Trophoblast cell (in vitro differentiated cells and primary cell): Measurements from ENCODE around the gene KLHL2.

ENCODE experiments used
- DNase-seq, 2 donors: peaks; one replicate each; pipeline ENCODE4 v3.0.0-alpha.2; 2016
- H2AFZ ChIP-seq: 2 replicates; pipeline ENCODE4 v1.6.1; 2013; ENCODE audit warnings: low read length, moderate library complexity, mild to moderate bottlenecking; ENCODE audit not compliant: insufficient read depth, poor library complexity
- H2AK5ac ChIP-seq: 2 replicates; pipeline ENCODE4 v1.6.1; 2013; ENCODE audit warnings: mild to moderate bottlenecking, low read length
- H2BK120ac ChIP-seq: 2 replicates; pipeline ENCODE4 v1.6.1; 2013; ENCODE audit warnings: low read length, mild to moderate bottlenecking, moderate library complexity; ENCODE audit not compliant: insufficient read depth, poor library complexity
- H2BK12ac ChIP-seq: 2 replicates; pipeline ENCODE4 v1.6.1; 2013; ENCODE audit warnings: mild to moderate bottlenecking, low read length, moderate library complexity
- H2BK5ac ChIP-seq: 2 replicates; pipeline ENCODE4 v1.6.1; 2013; ENCODE audit warnings: low read length, low read depth, moderate library complexity, mild to moderate bottlenecking; ENCODE audit not compliant: poor library complexity
- H3K14ac ChIP-seq: 2 replicates; pipeline ENCODE4 v1.6.1; 2013; ENCODE audit warnings: mild to moderate bottlenecking, low read length
- H3K18ac ChIP-seq: 2 replicates; pipeline ENCODE4 v1.6.1; 2013; ENCODE audit warnings: mild to moderate bottlenecking, low read length
- H3K23ac ChIP-seq: 2 replicates; pipeline ENCODE4 v1.6.1; 2013; ENCODE audit warnings: low read length
- H3K27ac ChIP-seq: 2 replicates; pipeline ENCODE4 v1.5.1; 2013; ENCODE audit warnings: low read depth, mild to moderate bottlenecking, inconsistent platforms, low read length, moderate library complexity
- H3K27me3 ChIP-seq: 2 replicates; pipeline ENCODE4 v1.6.1; 2013; ENCODE audit warnings: inconsistent platforms, mild to moderate bottlenecking, low read length, moderate library complexity; ENCODE audit not compliant: insufficient read depth
- H3K36me3 ChIP-seq, 2 experiments: 1 replicate in 1 of 2; 2 replicates in 1 of 2; pipeline ENCODE4 v1.6.1; 2013; ENCODE audit warnings: low read length in 2 of 2, mild to moderate bottlenecking in 2 of 2, moderate library complexity in 1 of 2; ENCODE audit not compliant: insufficient read depth in 2 of 2, control insufficient read depth in 1 of 2
- H3K4ac ChIP-seq: 2 replicates; pipeline ENCODE4 v1.6.1; 2013; ENCODE audit warnings: low read depth, mild to moderate bottlenecking, low read length, moderate library complexity
- H3K4me1 ChIP-seq, 2 experiments: 1 replicate in 1 of 2; 2 replicates in 1 of 2; pipeline ENCODE4 v1.6.1; 2013; ENCODE audit warnings: low read length in 2 of 2, mild to moderate bottlenecking in 2 of 2, moderate library complexity in 1 of 2; ENCODE audit not compliant: insufficient read depth in 2 of 2, control insufficient read depth in 1 of 2
- H3K4me2 ChIP-seq: 2 replicates; pipeline ENCODE4 v1.6.1; 2013; ENCODE audit warnings: inconsistent platforms, mild to moderate bottlenecking, low read length, moderate library complexity
- H3K4me3 ChIP-seq: 2 replicates; pipeline ENCODE4 v1.5.1; 2013; ENCODE audit warnings: mild to moderate bottlenecking, low read depth, low read length, inconsistent platforms
- H3K79me1 ChIP-seq: one replicate; pipeline ENCODE4 v1.6.1; 2013; ENCODE audit warnings: low read length
- H3K79me2 ChIP-seq: 2 replicates; pipeline ENCODE4 v1.6.1; 2013; ENCODE audit warnings: low read length, mild to moderate bottlenecking; ENCODE audit not compliant: control insufficient read depth, insufficient read depth, poor library complexity
- H3K9ac ChIP-seq: 2 replicates; pipeline ENCODE4 v1.6.1; 2013; ENCODE audit warnings: mild to moderate bottlenecking, low read length
- H3K9me3 ChIP-seq: 2 replicates; pipeline ENCODE4 v1.6.1; 2013; ENCODE audit warnings: low read depth, mild to moderate bottlenecking, control low read depth, inconsistent platforms, low read length; ENCODE audit not compliant: insufficient read depth
- H4K12ac ChIP-seq: 2 replicates; pipeline ENCODE4 v1.6.1; 2013; ENCODE audit warnings: low read depth, mild to moderate bottlenecking, low read length, moderate library complexity
- H4K8ac ChIP-seq: 2 replicates; pipeline ENCODE4 v1.6.1; 2013; ENCODE audit warnings: low read depth, mild to moderate bottlenecking, low read length, moderate library complexity
- H4K91ac ChIP-seq: one replicate; pipeline ENCODE4 v1.6.1; 2013; ENCODE audit warnings: low read depth, mild to moderate bottlenecking, low read length, moderate library complexity
- WGBS: extraction: QIAGEN DNeasy Blood & Tissue Kit; methylation state at CpG from one replicate; pipeline ENCODE4 v1.1.7; 2013; ENCODE audit warnings: missing lambda C conversion rate; ENCODE audit not compliant: insufficient read length, insufficient coverage; ENCODE audit errors: extremely low coverage; 5-methylcytosine and 5-hydroxymethylcytosine counted together

Gene KLHL2

DNA sequence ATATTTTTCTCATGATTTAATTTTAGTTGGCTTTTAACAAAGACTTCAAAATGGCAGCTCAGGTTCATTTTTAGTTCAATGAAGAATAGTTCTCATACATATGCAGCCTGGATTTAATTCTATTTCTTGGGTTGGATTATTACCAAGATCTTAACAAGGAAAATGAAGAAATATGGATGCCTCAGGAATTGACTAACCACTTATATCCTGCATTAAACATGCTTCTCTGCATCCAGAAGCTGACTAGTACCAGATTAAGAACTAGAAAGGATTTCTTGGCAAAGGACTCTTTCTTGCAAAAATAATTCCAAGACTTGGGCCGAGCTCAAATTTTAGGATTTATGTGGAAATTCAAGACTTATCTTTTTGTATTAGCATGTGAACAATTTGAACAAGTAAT is 5.6 kb upstream of the KLHL2 start:
- H2AK5ac ChIP-seq = no peak overlapping the region
- no peak overlapping the region for H4K8ac ChIP-seq
- no peak overlapping the region for H3K9ac ChIP-seq
- no peak overlapping the region for H2BK5ac ChIP-seq
- H2BK12ac ChIP-seq = no peak overlapping the region
- no peak overlapping the region for H3K18ac ChIP-seq
- H3K4me1 ChIP-seq = peaks cover 2% of the 10 kb centered on the region in 2 experiments
- no peaks in the 10 kb centered on the region for H3K9me3 ChIP-seq
- DNase-seq = no peak
- H3K4ac ChIP-seq = no peak overlapping the region
- H3K36me3 ChIP-seq = no peaks in the 10 kb centered on the region
- H2BK120ac ChIP-seq = no peak overlapping the region
- H3K79me1 ChIP-seq = no peaks in the 10 kb centered on the region
- H3K27ac ChIP-seq = no peak overlapping the region
- no CpG with 5 or more reads among the region's 1 CpG for WGBS
- H3K79me2 ChIP-seq = no peaks in the 10 kb centered on the region
- no peak overlapping the region for H3K23ac ChIP-seq
- H3K14ac ChIP-seq = no peak overlapping the region
- no peak overlapping the region for H2AFZ ChIP-seq
- H4K12ac ChIP-seq = no peak overlapping the region
- no peak overlapping the region for H3K4me2 ChIP-seq
- H3K4me3 ChIP-seq = no peak overlapping the region
- no peaks in the 10 kb centered on the region for H3K27me3 ChIP-seq
- H4K91ac ChIP-seq = no peak overlapping the region

GRCh38 chr4:165203541-165204461 is 3.6 kb upstream of the KLHL2 start:
- no peak overlapping the region for H3K4me2 ChIP-seq
- H3K9me3 ChIP-seq = no peaks in the 10 kb centered on the region
- H4K8ac ChIP-seq = no peak overlapping the region
- no peak overlapping the region for H2BK120ac ChIP-seq
- no peak overlapping the region for H3K9ac ChIP-seq
- no peak overlapping the region for H3K4ac ChIP-seq
- no peak overlapping the region for H3K18ac ChIP-seq
- peaks cover 2 to 9% of the 10 kb centered on the region in 2 experiments for H3K4me1 ChIP-seq
- H4K12ac ChIP-seq = no peak overlapping the region
- H3K27me3 ChIP-seq = no peaks in the 10 kb centered on the region
- H3K36me3 ChIP-seq = no peaks in the 10 kb centered on the region
- no peak overlapping the region for H2AK5ac ChIP-seq
- H3K79me1 ChIP-seq = no peaks in the 10 kb centered on the region
- H2BK5ac ChIP-seq = no peak overlapping the region
- no peak overlapping the region for H4K91ac ChIP-seq
- WGBS = no CpG with 5 or more reads among the region's 8 CpGs
- H3K79me2 ChIP-seq = peaks cover 2% of the 10 kb centered on the region
- H2AFZ ChIP-seq = no peak overlapping the region
- no peak overlapping the region for H3K14ac ChIP-seq
- no peak overlapping the region for H3K27ac ChIP-seq
- H2BK12ac ChIP-seq = no peak overlapping the region
- DNase-seq = no peak
- no peak overlapping the region for H3K23ac ChIP-seq
- no peak overlapping the region for H3K4me3 ChIP-seq

DNA sequence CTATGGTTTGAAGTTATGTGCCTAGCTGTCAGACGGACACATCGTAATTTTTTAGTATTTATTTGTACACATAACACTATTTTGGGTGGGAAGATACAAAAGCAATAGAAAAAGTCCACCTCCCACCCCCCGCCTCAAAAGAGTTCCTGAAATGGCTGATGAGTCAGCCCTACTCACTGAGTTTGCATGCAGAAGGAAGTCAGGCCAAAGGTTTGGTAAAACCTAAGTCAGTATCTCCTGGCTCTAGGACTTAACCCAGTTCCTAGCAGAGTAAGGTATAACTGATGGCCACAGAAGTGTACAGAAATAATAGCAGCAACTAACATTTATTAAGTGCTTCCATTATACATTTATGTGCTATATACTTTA is 2.9 kb upstream of the KLHL2 start:
- no peaks in the 10 kb centered on the region for H3K79me1 ChIP-seq
- no peak overlapping the region for H3K14ac ChIP-seq
- H3K4me2 ChIP-seq = no peak overlapping the region
- H3K36me3 ChIP-seq = no peaks in the 10 kb centered on the region
- H4K12ac ChIP-seq = no peak overlapping the region
- H2BK12ac ChIP-seq = no peak overlapping the region
- no peak overlapping the region for H2BK120ac ChIP-seq
- no peak overlapping the region for H4K8ac ChIP-seq
- WGBS = no CpG with 5 or more reads among the region's 3 CpGs
- no peaks in the 10 kb centered on the region for H3K9me3 ChIP-seq
- H3K79me2 ChIP-seq = peaks cover 2% of the 10 kb centered on the region
- H3K27ac ChIP-seq = no peak overlapping the region
- H3K27me3 ChIP-seq = no peaks in the 10 kb centered on the region
- no peak overlapping the region for H2AK5ac ChIP-seq
- no peak overlapping the region for H2BK5ac ChIP-seq
- H2AFZ ChIP-seq = no peak overlapping the region
- H3K4me1 ChIP-seq = peaks cover 2 to 9% of the 10 kb centered on the region in 2 experiments
- H3K9ac ChIP-seq = no peak overlapping the region
- DNase-seq = no peak
- H4K91ac ChIP-seq = no peak overlapping the region
- H3K4me3 ChIP-seq = no peak overlapping the region
- no peak overlapping the region for H3K23ac ChIP-seq
- no peak overlapping the region for H3K18ac ChIP-seq
- no peak overlapping the region for H3K4ac ChIP-seq

GRCh38 chr4:165207016-165207430 is 338 bp upstream of the KLHL2 start:
- Histone ChIP-seq H3K9me3 (no peaks in the 10 kb centered on the region), H3K9ac (no peak overlapping the region), H2BK12ac (no peak overlapping the region), H2BK120ac (no peak overlapping the region), H3K27ac (no peak overlapping the region), H3K27me3 (no peaks in the 10 kb centered on the region), H3K23ac (no peak overlapping the region), H3K4ac (no peak overlapping the region), H3K4me2 (peak overlapping the region; percentile 64), H4K8ac (peak overlapping the region; percentile 59), H3K79me1 (no peaks in the 10 kb centered on the region), H2AK5ac (no peak overlapping the region), H2BK5ac (no peak overlapping the region), H2AFZ (peak overlapping the region; percentile 85), H3K18ac (no peak overlapping the region), H3K79me2 (peaks cover 2% of the 10 kb centered on the region), H4K91ac (no peak overlapping the region), H3K14ac (no peak overlapping the region), H4K12ac (no peak overlapping the region), H3K4me3 (peak overlapping the region; percentile 88), H3K36me3 (no peaks in the 10 kb centered on the region), H3K4me1 (peaks cover 2 to 9% of the 10 kb centered on the region in 2 experiments)
- DNase-seq = no peak
- no CpG with 5 or more reads among the region's 28 CpGs for WGBS
